ENCODE results near the gene TMEM121. TPM values are rescaled to one million over a fixed set of nuclear protein-coding genes. Genes with fewer than 3 reads are reported as not detected.
A peak's percentile ranks its signal among the peaks of the same experiment; 100 is the strongest.

The TMEM121 gene
- total RNA-seq, 1 donor from 2014 or later: 13.9 TPM

- no peak for TF ChIP-seq CTCF (conservative IDR thresholded peaks at IDR 0.05)
- Mint-ChIP-seq H3K4me1 (peaks cover 21% of the 10 kb centered on the region), H3K36me3 (ENCODE audit: low read depth) (no peaks in the 10 kb centered on the region), H3K4me3 (no peak overlapping the region), H3K27me3 (ENCODE audit: low read depth) (peaks cover 66% of the 10 kb centered on the region), H3K27ac (ENCODE audit: unreplicated experiment) (no peak overlapping the region), H3K9me3 (no peaks in the 10 kb centered on the region)
- DNase-seq (ENCODE audit: low read depth, low spot score): no peak
These were observed 42.9 kb upstream of the TMEM121 start for GRCh38 chr14:105483300-105484068.

GRCh38 chr14:105484069-105484996 is 42.0 kb upstream of the TMEM121 start:
- no peak overlapping the region for H3K27ac Mint-ChIP-seq (ENCODE audit: unreplicated experiment)
- no peak for TF ChIP-seq CTCF (conservative IDR thresholded peaks at IDR 0.05)

GRCh38 chr14:105484997-105485393 is 41.4 kb upstream of the TMEM121 start:
- no peak for DNase-seq (ENCODE audit: low read depth, low spot score)
- peaks cover 26% of the 10 kb centered on the region for H3K4me1 Mint-ChIP-seq
- H3K27ac Mint-ChIP-seq (ENCODE audit: unreplicated experiment): no peak overlapping the region
- H3K36me3 Mint-ChIP-seq (ENCODE audit: low read depth): no peaks in the 10 kb centered on the region
- H3K9me3 Mint-ChIP-seq: no peaks in the 10 kb centered on the region
- H3K4me3 Mint-ChIP-seq: no peak overlapping the region
- no peak for TF ChIP-seq CTCF (conservative IDR thresholded peaks at IDR 0.05)
- H3K27me3 Mint-ChIP-seq (ENCODE audit: low read depth): peaks cover 64% of the 10 kb centered on the region

More at GRCh38 chr14:105484069-105484996, 42.0 kb upstream of the TMEM121 start:
- Mint-ChIP-seq H3K9me3 (no peaks in the 10 kb centered on the region), H3K36me3 (ENCODE audit: low read depth) (no peaks in the 10 kb centered on the region), H3K27me3 (ENCODE audit: low read depth) (peaks cover 66% of the 10 kb centered on the region), H3K4me3 (peak overlapping the region; percentile 13), H3K4me1 (peaks cover 22% of the 10 kb centered on the region)
- no peak for DNase-seq (ENCODE audit: low read depth, low spot score)

- H3K27ac Mint-ChIP-seq (ENCODE audit: unreplicated experiment): no peak overlapping the region
- no peaks in the 10 kb centered on the region for H3K9me3 Mint-ChIP-seq
- DNase-seq (ENCODE audit: low read depth, low spot score): peak; percentile 59
- TF ChIP-seq CTCF (conservative IDR thresholded peaks at IDR 0.05): peak; percentile 64
- H3K4me1 Mint-ChIP-seq: peaks cover 26% of the 10 kb centered on the region
- peaks cover 57% of the 10 kb centered on the region for H3K27me3 Mint-ChIP-seq (ENCODE audit: low read depth)
- peak overlapping the region; percentile 57 for H3K4me3 Mint-ChIP-seq
- H3K36me3 Mint-ChIP-seq (ENCODE audit: low read depth): no peaks in the 10 kb centered on the region
These were observed 40.6 kb upstream of the TMEM121 start for GRCh38 chr14:105485739-105486162.

- Mint-ChIP-seq H3K4me3 (peak within 1 kb of the TSS; percentile 57), H3K36me3 (ENCODE audit: low read depth) (no peaks in the 10 kb centered on the region), H3K9me3 (no peaks in the 10 kb centered on the region), H3K27ac (ENCODE audit: unreplicated experiment) (no peak within 1 kb of the TSS), H3K27me3 (ENCODE audit: low read depth) (peaks cover 57% of the 10 kb centered on the region), H3K4me1 (peaks cover 26% of the 10 kb centered on the region)
- no peak for TF ChIP-seq CTCF (conservative IDR thresholded peaks at IDR 0.05)
- no peak for DNase-seq (ENCODE audit: low read depth, low spot score)
These were observed 40.0 kb upstream of the TMEM121 start, which contains the start of gene CRIP1 for GRCh38 chr14:105486163-105486973. Gene CRIP1, plus strand, starts transcription at chr14:105486886. Its CDS starts 374 bp downstream, at chr14:105487260.

All from neural crest cell (in vitro differentiated cells).